ENCODE data around the gene CMC2. TPM values are rescaled to one million over a fixed set of nuclear protein-coding genes. Genes with fewer than 3 reads are reported as not detected.

CMC2 gene
- total and polyA plus RNA-seq, 8 donors: 10.4 to 149 (median 80.6) TPM

- Histone ChIP-seq H3K27me3 (no peaks in the 10 kb centered on the region), H3K4me3 (no peak overlapping the region), H3K4me1 (peaks cover 0 to 24% (median 9%) of the 10 kb centered on the region in 4 donors), H3K36me3 (peaks cover 5 to 39% (median 19%) of the 10 kb centered on the region in 4 donors), H3K27ac (no peak overlapping the region), H3K9me3 (no peaks in the 10 kb centered on the region)
- intact Hi-C loops (cut with DNase I; ENCODE audit: low total_unique reads): no loop called here
- TF ChIP-seq EP300 (IDR thresholded peaks at IDR 0.05): no peak
- no peak for DNase-seq
- 72 to 83% (median 75%) methylated on average over 2 of the region's 2 CpGs for WGBS, 5 donors
Observed at GRCh38 chr16:80971819-80972218, 34.9 kb downstream of the CMC2 start.

GRCh38 chr16:80969114-80969484 is 37.6 kb downstream of the CMC2 start:
- Histone ChIP-seq H3K27me3 (no peaks in the 10 kb centered on the region), H3K9me3 (no peaks in the 10 kb centered on the region), H3K4me1 (peaks cover 0 to 6% (median 0%) of the 10 kb centered on the region in 4 donors), H3K27ac (no peak overlapping the region), H3K4me3 (no peak overlapping the region), H3K36me3 (peaks cover 5 to 23% (median 9%) of the 10 kb centered on the region in 4 donors)
- DNase-seq: no peak
- TF ChIP-seq EP300 (IDR thresholded peaks at IDR 0.05): no peak
- no peak for TF ChIP-seq CTCF (IDR thresholded peaks at IDR 0.05)
- no peak for TF ChIP-seq POLR2AphosphoS5 (IDR thresholded peaks at IDR 0.05)
- no peak for TF ChIP-seq POLR2A (IDR thresholded peaks at IDR 0.05)
- 95 to 98% (median 97%) methylated on average over 3 of the region's 3 CpGs for WGBS, 5 donors
- intact Hi-C loops (cut with DNase I; ENCODE audit: low total_unique reads): no loop called here

- no peak for DNase-seq
- intact Hi-C loops (cut with DNase I; ENCODE audit: low total_unique reads): no loop called here
- Histone ChIP-seq H3K36me3 (peaks cover 5 to 23% (median 9%) of the 10 kb centered on the region in 4 donors), H3K4me1 (peaks cover 0 to under 1% (median 0%) of the 10 kb centered on the region in 4 donors), H3K9me3 (no peaks in the 10 kb centered on the region), H3K27ac (no peak overlapping the region), H3K4me3 (no peak overlapping the region), H3K27me3 (no peaks in the 10 kb centered on the region)
- no peak for TF ChIP-seq POLR2A (IDR thresholded peaks at IDR 0.05)
- TF ChIP-seq EP300 (IDR thresholded peaks at IDR 0.05): no peak
- TF ChIP-seq CTCF (IDR thresholded peaks at IDR 0.05): no peak
- no peak for TF ChIP-seq POLR2AphosphoS5 (IDR thresholded peaks at IDR 0.05)
- WGBS, 5 donors: 69 to 89% (median 75%) methylated on average over 4 of the region's 4 CpGs
Observed at GRCh38 chr16:80968386-80969113, 38.1 kb downstream of the CMC2 start.

GRCh38 chr16:80966617-80967016 is 40.1 kb downstream of the CMC2 start:
- no peak overlapping the region for H3K27ac ChIP-seq
- no peak overlapping the region for H3K4me3 ChIP-seq
- 77 to 92% (median 90%) methylated on average over 4 of the region's 4 CpGs for WGBS, 5 donors
- no peaks in the 10 kb centered on the region for H3K27me3 ChIP-seq
- no peak for DNase-seq
- peaks cover under 1 to 16% (median 9%) of the 10 kb centered on the region in 4 donors for H3K36me3 ChIP-seq
- no peaks in the 10 kb centered on the region for H3K4me1 ChIP-seq
- H3K9me3 ChIP-seq: no peaks in the 10 kb centered on the region
- intact Hi-C loops (cut with DNase I; ENCODE audit: low total_unique reads): no loop called here
- TF ChIP-seq EP300 (IDR thresholded peaks at IDR 0.05) (no peak), POLR2AphosphoS5 (IDR thresholded peaks at IDR 0.05) (no peak), POLR2A (IDR thresholded peaks at IDR 0.05) (no peak), CTCF (IDR thresholded peaks at IDR 0.05) (no peak)

- Histone ChIP-seq H3K27ac (no peak overlapping the region), H3K36me3 (peaks cover 0 to 8% (median 3%) of the 10 kb centered on the region in 4 donors), H3K4me1 (no peaks in the 10 kb centered on the region), H3K9me3 (peaks cover 0 to 18% (median 8%) of the 10 kb centered on the region in 4 donors), H3K4me3 (no peak overlapping the region), H3K27me3 (no peaks in the 10 kb centered on the region)
- intact Hi-C loops (cut with DNase I; ENCODE audit: low total_unique reads): no loop called here
- 37 to 57% (median 43%) methylated on average over 2 of the region's 2 CpGs for WGBS, 5 donors
- TF ChIP-seq EP300 (IDR thresholded peaks at IDR 0.05) (no peak), POLR2AphosphoS5 (IDR thresholded peaks at IDR 0.05) (no peak), POLR2A (IDR thresholded peaks at IDR 0.05) (no peak), CTCF (IDR thresholded peaks at IDR 0.05) (no peak)
- DNase-seq: no peak
Observed at GRCh38 chr16:80964351-80964750, 42.3 kb downstream of the CMC2 start.
